ENCODE data around the gene CCDC112. TPM values are rescaled to one million over a fixed set of nuclear protein-coding genes. Genes with fewer than 3 reads are reported as not detected.

CCDC112 gene
- total RNA-seq, 1 donor from 2014 or later, result 5.3 TPM

- Mint-ChIP-seq H3K4me1 (no peaks in the 10 kb centered on the region), H3K36me3 (ENCODE audit: low read depth) (no peaks in the 10 kb centered on the region), H3K4me3 (no peak overlapping the region), H3K27ac (no peak overlapping the region), H3K27me3 (peaks cover 1% of the 10 kb centered on the region), H3K9me3 (no peaks in the 10 kb centered on the region)
- DNase-seq (no peak), ATAC-seq (ENCODE audit: low read depth) (no peak)
- intact Hi-C loops (cut with micrococcal nuclease), result no loop called here
- POLR2A ChIA-PET, result no interaction called here
- CTCF ChIA-PET, result interaction anchor here (2.0 to 7.3 kb wide), 2 partner anchors 264 to 755 kb away, joined by 10 to 134 read pairs; no protein-coding TSS in a partner anchor
- TF ChIP-seq CTCF (IDR thresholded peaks at IDR 0.05), result no peak
Measured at GRCh38 chr5:115313052-115313451, 16.6 kb upstream of the CCDC112 start.

DNA sequence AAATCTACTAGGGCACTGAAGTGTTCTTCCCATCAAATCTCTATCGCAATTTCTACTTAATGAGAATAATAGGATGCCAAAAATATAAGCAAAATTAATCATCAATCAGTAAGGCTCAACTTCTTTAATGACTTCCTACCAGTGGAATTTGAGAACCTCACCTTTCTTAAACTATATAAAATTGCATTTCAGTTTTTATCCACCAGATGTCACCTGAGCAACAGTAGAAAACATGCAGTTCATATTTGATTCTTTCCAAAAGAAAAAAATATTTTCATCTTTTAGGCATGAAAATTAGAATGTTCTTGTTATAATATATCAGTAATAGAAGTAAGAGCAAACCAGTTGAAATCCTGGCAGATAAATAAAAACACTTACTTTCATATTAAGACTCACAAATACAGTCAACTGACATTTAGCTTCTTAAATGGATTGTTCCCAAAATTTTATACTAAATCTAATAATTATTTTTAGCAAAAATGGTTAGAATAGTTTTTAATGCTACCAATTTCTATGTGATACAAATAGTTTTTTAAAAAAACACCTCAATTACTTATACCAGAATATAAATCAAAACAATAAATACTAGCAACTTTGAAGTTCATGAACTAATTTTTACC lies 13.4 kb upstream of the CCDC112 start:
- no peak overlapping the region for H3K4me3 Mint-ChIP-seq
- H3K9me3 Mint-ChIP-seq, result no peaks in the 10 kb centered on the region
- H3K4me1 Mint-ChIP-seq, result no peaks in the 10 kb centered on the region
- ChIA-PET POLR2A (interaction anchor here (0.7 to 1.2 kb wide), 3 partner anchors 238 to 293 kb away, joined by 3 to 5 read pairs (median 5); partner anchors contain the start of gene TICAM2), CTCF (interaction anchor here (0.7 to 7.3 kb wide), 27 partner anchors 10 to 1697 kb away, joined by 3 to 134 read pairs (median 4); partner anchors contain the start of genes CCDC112 and FEM1C)
- ATAC-seq (ENCODE audit: low read depth) (peak; percentile 61), DNase-seq (no peak)
- H3K27ac Mint-ChIP-seq, result no peak overlapping the region
- TF ChIP-seq CTCF (IDR thresholded peaks at IDR 0.05), result no peak
- intact Hi-C loops (cut with micrococcal nuclease), result loop anchor here (1.0 to 5.0 kb wide), 8 partner anchors 264 to 1698 kb away; partner anchors contain the start of gene TMED7
- H3K27me3 Mint-ChIP-seq, result peaks cover 3% of the 10 kb centered on the region
- H3K36me3 Mint-ChIP-seq (ENCODE audit: low read depth), result no peaks in the 10 kb centered on the region

GRCh38 chr5:115308815-115309214 lies 12.4 kb upstream of the CCDC112 start:
- Mint-ChIP-seq H3K27ac (no peak overlapping the region), H3K4me3 (no peak overlapping the region), H3K36me3 (ENCODE audit: low read depth) (no peaks in the 10 kb centered on the region), H3K4me1 (no peaks in the 10 kb centered on the region), H3K27me3 (peaks cover 3% of the 10 kb centered on the region), H3K9me3 (no peaks in the 10 kb centered on the region)
- DNase-seq (no peak), ATAC-seq (ENCODE audit: low read depth) (no peak)
- ChIA-PET POLR2A (interaction anchor here (0.5 to 1.2 kb wide), 4 partner anchors 265 to 294 kb away, joined by 3 to 7 read pairs (median 5); partner anchors contain the start of gene TICAM2), CTCF (interaction anchor here (0.7 to 7.3 kb wide), 25 partner anchors 11 to 1696 kb away, joined by 3 to 134 read pairs (median 4); partner anchors contain the start of genes AP3S1, ATG12, CCDC112 and FEM1C)
- intact Hi-C loops (cut with micrococcal nuclease), result loop anchor here (1.0 to 5.0 kb wide), 7 partner anchors 265 to 1697 kb away; partner anchors contain the start of gene TMED7
- no peak for TF ChIP-seq CTCF (IDR thresholded peaks at IDR 0.05)

DNA sequence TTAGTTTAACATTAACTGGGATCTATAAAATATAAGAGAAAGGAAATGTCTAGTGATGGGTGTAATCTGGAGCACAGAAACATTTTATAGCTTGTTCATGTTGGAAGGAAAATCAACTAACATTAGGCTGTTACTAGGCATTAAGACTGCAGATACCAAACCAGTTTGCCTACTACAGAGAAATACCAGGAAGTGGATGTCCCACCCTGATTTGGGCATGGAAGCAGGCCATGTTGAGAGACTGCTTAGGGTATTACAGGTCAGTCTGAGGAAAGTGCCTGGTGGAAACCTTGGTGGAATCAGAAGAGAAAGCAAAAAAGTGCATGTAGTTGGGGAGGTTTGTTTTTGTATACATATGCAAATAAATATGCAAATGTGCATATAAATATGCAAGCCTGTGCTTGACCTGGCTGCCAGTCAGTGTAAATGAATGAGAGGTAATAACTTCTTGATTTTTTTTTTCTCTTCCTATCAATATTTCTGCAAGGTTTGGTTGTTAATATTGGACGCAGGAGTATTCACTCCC lies 9.6 kb upstream of the CCDC112 start:
- no peak for TF ChIP-seq CTCF (IDR thresholded peaks at IDR 0.05)
- no peak for DNase-seq
- H3K4me1 Mint-ChIP-seq, result no peaks in the 10 kb centered on the region
- no peaks in the 10 kb centered on the region for H3K9me3 Mint-ChIP-seq
- peaks cover 7% of the 10 kb centered on the region for H3K27me3 Mint-ChIP-seq
- CTCF ChIA-PET, result interaction anchor here (1.0 to 7.3 kb wide), 3 partner anchors 10 to 285 kb away, joined by 3 to 134 read pairs (median 3); no protein-coding TSS in a partner anchor
- intact Hi-C loops (cut with micrococcal nuclease), result loop anchor here (5.0 kb wide), 1 partner anchor 1694 kb away; no protein-coding TSS in a partner anchor
- no peak for ATAC-seq (ENCODE audit: low read depth)
- POLR2A ChIA-PET, result no interaction called here
- H3K27ac Mint-ChIP-seq, result no peak overlapping the region
- H3K36me3 Mint-ChIP-seq (ENCODE audit: low read depth), result no peaks in the 10 kb centered on the region
- H3K4me3 Mint-ChIP-seq, result no peak overlapping the region

DNA sequence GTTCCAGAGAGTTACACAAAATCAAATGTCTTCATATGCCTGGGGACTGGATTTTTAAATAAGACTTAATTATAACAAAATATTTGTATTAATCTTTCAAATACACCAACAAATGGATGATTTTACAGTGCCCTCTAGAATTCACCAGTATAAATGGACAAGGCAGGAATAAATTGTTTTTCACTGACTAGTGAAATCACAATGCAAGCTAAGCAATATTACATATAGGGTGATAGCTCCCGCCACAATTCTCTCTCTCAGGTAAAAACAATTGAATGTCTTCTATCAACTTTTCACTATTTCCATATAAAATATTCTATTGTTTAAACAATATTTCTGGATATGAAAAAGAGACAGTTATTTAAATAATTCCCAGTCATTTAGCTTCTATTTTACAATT lies 8.0 kb upstream of the CCDC112 start:
- Mint-ChIP-seq H3K27ac (no peak overlapping the region), H3K9me3 (no peaks in the 10 kb centered on the region), H3K4me1 (no peaks in the 10 kb centered on the region), H3K27me3 (peaks cover 7% of the 10 kb centered on the region), H3K36me3 (ENCODE audit: low read depth) (no peaks in the 10 kb centered on the region), H3K4me3 (no peak overlapping the region)
- no peak for DNase-seq
- POLR2A ChIA-PET, result no interaction called here
- ATAC-seq (ENCODE audit: low read depth), result no peak
- intact Hi-C loops (cut with micrococcal nuclease), result no loop called here
- CTCF ChIA-PET, result interaction anchor here (1.1 kb wide), 1 partner anchor 270 kb away, joined by 4 read pairs; no protein-coding TSS in a partner anchor
- no peak for TF ChIP-seq CTCF (IDR thresholded peaks at IDR 0.05)

Data from activated B cell treated with CpG ODN at 0.5 μM for 24 hours (primary cell).